ENCODE measurements around the gene PLK5.

PLK5 gene

DNA sequence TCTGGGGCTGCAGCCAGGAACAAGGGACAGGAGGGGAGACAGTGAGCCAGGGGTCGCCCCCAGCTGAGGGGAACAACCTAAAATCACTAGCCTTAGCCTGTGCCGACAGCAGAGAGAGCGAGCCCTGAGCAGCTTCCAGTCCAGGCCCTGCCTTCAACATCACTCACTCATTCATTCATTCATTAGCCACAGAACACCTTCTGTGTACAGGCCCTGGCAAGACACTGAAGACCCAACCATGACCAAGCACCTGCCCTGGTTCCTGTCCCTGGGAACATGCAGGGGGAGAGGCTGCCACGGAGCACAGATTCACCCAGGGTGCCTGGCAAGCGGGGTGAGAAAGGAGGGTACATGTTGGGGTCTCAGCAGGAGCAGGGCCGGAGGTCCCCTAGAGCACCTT is 39.4 kb downstream of the PLK5 start:
- POLR2A ChIA-PET (ENCODE audit: low non-redundant PET): no interaction called here
- DNase-seq (ENCODE audit: low spot score): no peak
- TF ChIP-seq, protein P1, sequence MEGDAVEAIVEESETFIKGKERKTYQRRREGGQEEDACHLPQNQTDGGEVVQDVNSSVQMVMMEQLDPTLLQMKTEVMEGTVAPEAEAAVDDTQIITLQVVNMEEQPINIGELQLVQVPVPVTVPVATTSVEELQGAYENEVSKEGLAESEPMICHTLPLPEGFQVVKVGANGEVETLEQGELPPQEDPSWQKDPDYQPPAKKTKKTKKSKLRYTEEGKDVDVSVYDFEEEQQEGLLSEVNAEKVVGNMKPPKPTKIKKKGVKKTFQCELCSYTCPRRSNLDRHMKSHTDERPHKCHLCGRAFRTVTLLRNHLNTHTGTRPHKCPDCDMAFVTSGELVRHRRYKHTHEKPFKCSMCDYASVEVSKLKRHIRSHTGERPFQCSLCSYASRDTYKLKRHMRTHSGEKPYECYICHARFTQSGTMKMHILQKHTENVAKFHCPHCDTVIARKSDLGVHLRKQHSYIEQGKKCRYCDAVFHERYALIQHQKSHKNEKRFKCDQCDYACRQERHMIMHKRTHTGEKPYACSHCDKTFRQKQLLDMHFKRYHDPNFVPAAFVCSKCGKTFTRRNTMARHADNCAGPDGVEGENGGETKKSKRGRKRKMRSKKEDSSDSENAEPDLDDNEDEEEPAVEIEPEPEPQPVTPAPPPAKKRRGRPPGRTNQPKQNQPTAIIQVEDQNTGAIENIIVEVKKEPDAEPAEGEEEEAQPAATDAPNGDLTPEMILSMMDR (conservative IDR thresholded peaks at IDR 0.05; ENCODE audit: low read depth): no peak
- CTCF ChIA-PET: interaction anchor here (0.6 to 1.1 kb wide), 2 partner anchors 17 to 696 kb away, joined by 4 to 9 read pairs; no protein-coding TSS in a partner anchor
- peak overlapping the region; percentile 89 for H3K27ac ChIP-seq

DNA sequence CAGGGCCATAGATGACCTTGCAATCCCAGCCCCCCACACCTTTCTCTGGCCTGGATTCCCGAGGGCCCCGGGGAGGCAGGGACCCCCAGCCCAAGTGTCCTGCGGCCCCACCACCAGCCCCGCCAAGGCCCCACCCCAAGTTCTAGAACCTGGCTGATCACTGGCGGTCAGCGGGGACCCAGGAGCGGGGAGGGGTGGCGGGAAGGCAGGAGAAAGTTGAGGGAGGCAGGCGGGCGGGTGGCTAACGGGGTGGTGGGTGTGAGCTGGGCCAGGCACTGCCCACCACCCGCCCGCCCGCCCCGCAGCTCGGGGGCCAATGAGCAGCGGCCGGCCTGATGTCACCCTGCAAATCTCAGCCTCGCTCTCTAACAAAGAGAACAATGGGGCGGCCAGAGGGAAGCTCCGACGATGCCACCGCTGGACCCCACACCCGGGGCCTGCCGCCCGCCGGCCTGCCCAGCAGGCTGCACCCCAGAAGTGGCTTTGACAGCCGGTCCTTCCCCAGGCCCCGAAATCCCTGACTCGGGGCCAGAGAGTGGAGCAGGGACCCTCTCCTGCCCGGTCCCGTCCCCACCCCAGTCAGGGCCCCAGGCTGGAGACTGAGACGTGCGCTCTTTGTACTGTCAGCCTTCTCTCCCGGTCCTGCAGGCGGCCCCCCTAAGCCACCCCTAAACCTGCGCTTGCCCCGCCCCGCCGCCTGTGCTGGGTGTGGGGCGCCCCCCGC is 42.7 kb downstream of the PLK5 start:
- peak; percentile 62 for DNase-seq (ENCODE audit: low spot score)
- ChIA-PET POLR2A (ENCODE audit: low non-redundant PET) (no interaction called here), CTCF (interaction anchor here (1.5 kb wide), 1 partner anchor 20 kb away, joined by 6 read pairs; no protein-coding TSS in a partner anchor)
- TF ChIP-seq, protein P1 (conservative IDR thresholded peaks at IDR 0.05; ENCODE audit: low read depth): no peak
- H3K27ac ChIP-seq: peak overlapping the region; percentile 89

DNA sequence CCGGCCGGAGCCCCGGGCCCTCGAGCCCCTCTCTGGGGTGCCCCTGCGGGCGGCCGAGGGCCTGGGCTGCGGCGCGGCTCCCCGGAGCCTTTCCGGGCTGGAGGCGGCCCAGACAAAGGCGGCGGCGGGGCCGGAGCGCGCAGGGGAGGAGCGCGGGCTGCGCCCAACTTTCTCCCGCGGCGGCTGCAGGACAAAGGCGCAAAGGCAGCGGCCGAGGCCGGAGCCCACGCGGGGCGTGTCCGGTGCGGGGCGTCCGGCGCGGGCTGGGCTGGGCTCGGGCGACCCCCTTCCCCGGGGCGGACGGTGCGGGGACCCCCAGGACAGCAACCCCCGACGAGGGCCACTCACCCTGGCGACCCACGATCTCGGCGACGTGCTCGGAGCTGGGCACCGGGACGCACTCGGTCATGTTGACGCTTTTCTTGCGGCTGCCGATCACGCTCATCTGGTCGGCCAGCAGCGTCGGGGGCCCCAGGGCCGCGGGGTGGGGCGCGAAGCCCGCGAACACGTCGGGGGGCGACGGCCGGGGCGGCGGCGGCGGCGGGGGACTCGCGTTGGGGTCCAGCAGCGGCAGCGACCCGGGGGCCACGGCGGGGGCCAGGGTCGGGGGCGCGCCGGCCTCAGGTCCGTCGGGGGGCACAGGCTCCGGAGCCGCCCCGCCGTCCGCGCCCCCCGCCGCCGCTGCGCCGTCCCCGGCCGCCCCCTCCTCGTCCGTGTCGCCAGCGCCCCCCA is 43.4 kb downstream of the PLK5 start:
- ChIA-PET POLR2A (ENCODE audit: low non-redundant PET) (no interaction called here), CTCF (interaction anchor here (1.5 kb wide), 1 partner anchor 21 kb away, joined by 6 read pairs; no protein-coding TSS in a partner anchor)
- H3K27ac ChIP-seq: peak overlapping the region; percentile 89
- TF ChIP-seq, protein P1 (conservative IDR thresholded peaks at IDR 0.05; ENCODE audit: low read depth): no peak
- DNase-seq (ENCODE audit: low spot score): peak; percentile 35

DNA sequence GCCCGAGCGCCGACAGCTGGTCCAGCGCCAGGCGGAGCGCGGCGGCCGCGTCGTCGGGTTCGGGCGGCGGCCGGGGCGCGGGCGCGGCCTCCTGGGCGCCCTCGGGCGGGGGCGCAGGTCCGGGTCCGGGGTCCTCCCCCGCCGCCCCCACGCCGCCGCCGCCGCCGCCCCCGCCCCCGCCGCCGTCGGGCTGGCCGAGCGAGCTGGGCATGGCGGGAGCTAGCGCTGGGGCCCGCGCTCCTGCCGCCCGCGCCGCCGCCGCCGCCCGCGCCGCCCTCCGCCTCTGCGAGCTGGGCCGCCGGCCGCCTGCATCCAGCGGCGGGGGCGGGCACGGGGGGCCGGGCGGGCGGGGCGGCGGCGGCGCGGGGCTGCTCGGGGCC is 44.0 kb downstream of the PLK5 start:
- TF ChIP-seq, protein P1 (conservative IDR thresholded peaks at IDR 0.05; ENCODE audit: low read depth): no peak
- H3K27ac ChIP-seq: peak overlapping the region; percentile 89
- ChIA-PET CTCF (no interaction called here), POLR2A (ENCODE audit: low non-redundant PET) (no interaction called here)
- DNase-seq (ENCODE audit: low spot score): no peak

DNA sequence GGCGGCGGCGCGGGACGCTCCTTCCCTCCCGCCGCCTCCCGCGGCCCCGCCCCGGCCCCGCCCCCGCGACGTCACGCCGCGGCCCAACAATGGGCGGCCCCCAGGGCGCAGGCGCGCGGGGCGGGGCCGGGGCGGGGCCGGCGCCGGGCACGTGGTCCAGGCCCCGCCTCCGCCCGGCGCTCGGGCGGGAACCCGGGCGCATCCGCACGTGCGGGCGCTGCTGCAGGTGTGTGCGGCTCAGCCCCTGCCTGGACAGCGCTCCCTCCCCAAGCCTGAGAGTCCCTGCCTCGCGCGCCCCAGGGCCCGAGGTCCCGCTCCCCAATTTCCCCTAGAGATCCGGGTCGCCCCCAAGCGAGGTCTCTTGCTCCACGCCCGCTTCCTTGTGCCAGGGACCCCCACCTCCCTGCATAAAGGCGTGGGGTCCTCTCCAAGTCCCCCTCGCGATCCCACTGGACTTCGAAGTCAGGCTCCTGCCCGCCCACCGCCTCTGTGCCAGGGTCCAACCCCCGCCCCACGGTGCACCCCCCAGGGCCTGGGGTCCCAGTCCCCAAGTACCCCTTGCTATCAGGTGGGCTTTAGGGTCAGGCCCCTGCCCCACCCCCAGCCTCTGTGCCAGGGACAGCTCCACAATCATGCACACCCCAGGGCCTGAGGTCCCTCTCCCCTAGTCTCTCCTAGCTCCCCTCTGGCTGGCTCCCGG is 44.6 kb downstream of the PLK5 start, which contains the start of gene MEX3D:
MEX3D (minus strand) TSS at position 6 of the 700 bp plus-strand sequence. CDS start 267 bp downstream, outside the sequence.
- CTCF ChIA-PET: interaction anchor here (1.1 kb wide), 1 partner anchor 23 kb away, joined by 3 read pairs; no protein-coding TSS in a partner anchor
- peak; percentile 94 for DNase-seq (ENCODE audit: low spot score)
- POLR2A ChIA-PET (ENCODE audit: low non-redundant PET): no interaction called here
- TF ChIP-seq, protein P1 (conservative IDR thresholded peaks at IDR 0.05; ENCODE audit: low read depth): no peak
- peak within 1 kb of the TSS; percentile 89 for H3K27ac ChIP-seq

DNA sequence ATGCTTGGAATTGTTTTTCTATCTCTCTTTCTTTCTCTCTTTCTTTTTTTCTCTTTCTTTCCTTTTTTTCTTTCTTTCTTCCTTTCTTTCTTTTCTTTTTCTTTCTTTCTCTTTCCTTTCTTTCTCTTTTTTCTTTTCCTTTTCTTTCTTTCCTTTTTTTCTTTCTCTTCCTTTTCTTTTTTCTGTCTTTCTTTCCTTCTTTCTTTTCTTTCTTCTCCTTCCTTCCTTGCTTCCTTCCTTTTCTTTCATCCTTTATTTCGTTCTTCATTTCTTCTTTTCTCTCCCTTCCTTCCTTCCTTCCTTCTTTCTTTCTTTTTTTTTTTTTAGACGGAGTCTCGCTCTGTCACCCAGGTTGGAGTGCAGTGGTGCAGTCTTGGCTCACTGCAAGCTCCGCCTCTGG is 46.1 kb downstream of the PLK5 start:
- DNase-seq (ENCODE audit: low spot score): no peak
- ChIA-PET POLR2A (ENCODE audit: low non-redundant PET) (no interaction called here), CTCF (interaction anchor here (1.2 kb wide), 1 partner anchor 24 kb away, joined by 7 read pairs; no protein-coding TSS in a partner anchor)
- TF ChIP-seq, protein P1 (conservative IDR thresholded peaks at IDR 0.05; ENCODE audit: low read depth): no peak
- no peak overlapping the region for H3K27ac ChIP-seq

Data from RWPE1 (cell line).